C4-2B (cell line): Measurements from ENCODE around the gene GMPR.
A peak's percentile ranks its signal among the peaks of the same experiment; 100 is the strongest.

Source experiments
- H3K27ac ChIP-seq: fragments of 450-650 bp; 2 replicates; pipeline ENCODE4 v1.5.1; 2017
- ZFX ChIP-seq: fragments of 450-650 bp; IDR thresholded peaks from 2 replicates; pipeline ENCODE4 v1.6.1; 2017
- TF ChIP-seq, protein P1 (sequence below): fragments of 450-650 bp; conservative IDR thresholded peaks from 2 replicates; pipeline ENCODE4 v1.5.1; 2017; ENCODE audit warnings: mild to moderate bottlenecking

GMPR gene

DNA sequence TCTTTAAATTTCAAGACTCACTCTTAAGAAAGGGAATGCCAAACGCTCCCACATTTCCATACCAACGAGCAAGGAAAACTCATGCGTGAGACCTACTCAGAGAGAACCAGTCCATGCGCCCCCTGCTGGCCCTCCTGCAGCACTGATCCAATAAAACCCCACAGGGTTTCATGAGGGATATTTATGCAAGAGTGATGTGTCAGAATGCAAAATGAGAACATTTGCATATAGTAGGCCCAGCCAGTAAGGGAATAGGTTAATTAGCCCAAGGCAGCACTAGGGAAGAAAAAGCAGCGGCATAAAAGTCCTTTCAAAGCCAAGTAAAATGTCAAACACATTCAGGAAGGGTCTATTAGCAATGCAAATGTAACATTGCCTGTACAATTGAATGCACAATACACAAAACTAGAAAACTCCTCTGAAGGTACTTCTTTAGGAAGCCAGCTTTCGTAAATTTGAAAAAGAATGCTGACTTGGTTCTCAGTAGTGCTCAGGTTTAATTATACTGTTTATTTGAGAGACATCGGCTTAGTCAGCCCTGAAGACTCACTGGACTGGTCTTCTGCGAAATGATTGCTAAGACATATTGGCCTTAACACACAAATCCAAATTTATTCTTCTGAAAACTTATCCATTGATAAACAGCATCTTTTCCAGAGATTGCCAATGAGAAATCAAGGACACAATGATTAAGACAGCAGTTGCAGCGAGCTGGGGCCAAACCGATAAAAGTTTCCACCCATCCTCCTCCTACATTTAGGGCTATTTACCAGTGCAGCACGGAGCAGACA is 93.2 kb downstream of the GMPR start:
- no peak for TF ChIP-seq ZFX
- TF ChIP-seq, protein P1, sequence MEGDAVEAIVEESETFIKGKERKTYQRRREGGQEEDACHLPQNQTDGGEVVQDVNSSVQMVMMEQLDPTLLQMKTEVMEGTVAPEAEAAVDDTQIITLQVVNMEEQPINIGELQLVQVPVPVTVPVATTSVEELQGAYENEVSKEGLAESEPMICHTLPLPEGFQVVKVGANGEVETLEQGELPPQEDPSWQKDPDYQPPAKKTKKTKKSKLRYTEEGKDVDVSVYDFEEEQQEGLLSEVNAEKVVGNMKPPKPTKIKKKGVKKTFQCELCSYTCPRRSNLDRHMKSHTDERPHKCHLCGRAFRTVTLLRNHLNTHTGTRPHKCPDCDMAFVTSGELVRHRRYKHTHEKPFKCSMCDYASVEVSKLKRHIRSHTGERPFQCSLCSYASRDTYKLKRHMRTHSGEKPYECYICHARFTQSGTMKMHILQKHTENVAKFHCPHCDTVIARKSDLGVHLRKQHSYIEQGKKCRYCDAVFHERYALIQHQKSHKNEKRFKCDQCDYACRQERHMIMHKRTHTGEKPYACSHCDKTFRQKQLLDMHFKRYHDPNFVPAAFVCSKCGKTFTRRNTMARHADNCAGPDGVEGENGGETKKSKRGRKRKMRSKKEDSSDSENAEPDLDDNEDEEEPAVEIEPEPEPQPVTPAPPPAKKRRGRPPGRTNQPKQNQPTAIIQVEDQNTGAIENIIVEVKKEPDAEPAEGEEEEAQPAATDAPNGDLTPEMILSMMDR, result peak; percentile 93
- no peak overlapping the region for H3K27ac ChIP-seq

DNA sequence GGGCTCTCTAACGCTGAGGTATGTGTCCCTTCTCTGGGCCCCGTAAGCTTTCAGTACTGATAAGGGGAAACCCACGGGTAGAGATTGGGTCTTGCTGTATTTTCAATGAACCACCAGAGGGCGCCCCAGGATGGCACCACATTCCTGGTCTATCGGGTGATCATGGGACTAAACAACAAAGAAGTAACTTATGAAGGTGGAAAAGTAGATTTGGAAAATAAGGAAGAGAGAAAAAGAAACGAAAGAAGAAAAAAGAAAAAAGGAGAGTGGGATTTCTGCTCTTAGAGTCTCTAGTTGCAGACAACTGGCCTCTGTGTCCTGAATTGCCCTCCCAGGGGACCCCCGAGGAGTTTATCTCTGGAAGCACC is 93.8 kb downstream of the GMPR start:
- no peak overlapping the region for H3K27ac ChIP-seq

DNA sequence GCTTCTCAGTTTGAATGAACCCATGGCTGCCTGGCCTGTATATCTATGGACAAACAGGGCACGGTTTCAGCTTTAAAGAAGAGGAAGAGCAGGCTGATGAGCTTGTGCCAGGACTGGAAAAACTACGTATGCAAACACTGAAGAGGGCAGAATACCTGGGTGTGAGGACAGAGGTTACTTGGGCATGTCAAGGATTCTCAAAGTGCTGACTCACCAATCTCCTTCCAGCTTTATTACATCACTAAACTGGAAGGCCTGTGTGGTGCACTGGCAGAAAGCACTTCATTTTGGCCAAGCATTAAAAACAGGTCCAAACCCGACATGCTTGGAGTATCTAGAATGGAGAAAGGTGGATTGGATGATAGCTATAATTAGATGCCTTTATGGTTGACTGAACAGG is 95.2 kb downstream of the GMPR start:
- H3K27ac ChIP-seq, result no peak overlapping the region
- TF ChIP-seq, protein P1, result no peak
- TF ChIP-seq ZFX, result no peak

More for the DNA sequence above, 93.8 kb downstream of the GMPR start:
- no peak for TF ChIP-seq ZFX
- TF ChIP-seq, protein P1, result peak; percentile 84

DNA sequence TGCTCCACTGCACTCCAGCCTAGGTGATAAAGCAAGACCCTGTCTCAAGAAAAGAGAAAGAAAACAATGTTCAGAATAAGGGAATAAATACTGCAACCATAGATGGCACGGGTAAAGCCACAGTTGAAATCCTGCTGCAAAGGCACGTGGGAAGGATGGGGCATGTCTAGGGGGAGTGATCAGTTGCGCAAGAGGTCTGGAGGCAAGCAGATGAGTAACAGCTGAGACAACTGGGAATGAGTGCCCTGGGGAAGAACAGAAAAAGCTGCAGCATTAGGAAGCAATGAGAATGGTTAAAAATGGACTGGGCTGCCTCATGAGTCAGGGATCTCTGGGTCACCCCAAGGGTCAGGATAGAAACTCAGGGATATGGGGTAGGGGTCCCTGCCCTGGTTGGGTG is 96.3 kb downstream of the GMPR start:
- TF ChIP-seq, protein P1, result no peak
- TF ChIP-seq ZFX, result no peak
- no peak overlapping the region for H3K27ac ChIP-seq

DNA sequence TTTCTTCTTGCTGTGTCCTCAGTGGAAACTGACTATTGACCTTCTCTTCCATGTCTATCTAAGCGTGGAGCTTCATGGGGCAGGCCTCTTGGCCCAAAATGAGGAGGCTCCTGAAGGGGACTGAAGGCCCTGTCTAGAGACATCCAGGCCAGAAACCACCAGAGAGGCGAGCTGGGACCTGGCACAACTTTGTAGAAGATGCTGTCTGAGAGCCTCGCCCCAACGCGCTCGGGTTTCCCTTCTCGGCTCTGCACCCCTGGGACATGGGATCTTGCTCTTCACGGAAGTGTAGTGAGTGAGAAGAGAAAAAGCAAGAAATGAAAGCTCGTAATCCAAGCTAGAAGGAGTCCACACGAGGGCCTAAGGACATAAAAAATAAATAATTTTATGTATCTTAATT is 96.8 kb downstream of the GMPR start:
- H3K27ac ChIP-seq, result no peak overlapping the region
- TF ChIP-seq, protein P1, result no peak
- TF ChIP-seq ZFX, result no peak

DNA sequence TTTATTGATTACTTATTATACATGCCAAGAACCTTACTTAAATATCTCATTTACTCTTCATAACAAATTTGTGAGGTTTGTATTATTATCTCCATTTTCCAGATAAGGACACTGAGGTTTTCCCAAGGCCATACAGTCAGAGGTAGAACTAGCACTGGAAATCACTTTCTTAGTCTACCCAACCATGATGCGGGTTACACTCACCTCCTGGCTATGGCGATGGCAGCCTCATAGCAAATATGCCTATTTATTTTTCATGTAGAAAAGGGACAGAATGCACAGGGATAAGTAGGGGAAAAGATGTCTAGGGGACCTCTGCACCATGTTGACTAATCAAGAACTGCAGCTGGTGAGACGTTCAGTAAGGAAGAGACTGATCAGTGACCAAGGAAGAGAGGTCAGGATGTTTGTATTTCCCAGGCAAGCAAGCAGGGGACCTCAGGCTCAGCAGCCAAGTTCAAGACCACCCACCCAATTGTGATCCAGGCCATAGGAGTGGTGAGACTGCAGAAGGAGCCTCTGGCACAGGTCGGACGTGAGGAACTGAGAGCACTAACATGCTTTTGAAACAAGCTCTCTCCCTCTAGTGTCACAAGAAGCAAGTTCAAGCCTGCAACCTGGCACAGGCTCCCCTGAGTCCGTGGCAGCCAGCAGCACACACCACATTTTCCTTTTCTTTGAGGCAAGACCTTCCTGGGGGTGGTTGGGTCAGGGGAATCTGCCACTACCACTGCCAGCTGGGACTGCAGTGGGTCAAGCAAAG is 97.8 kb downstream of the GMPR start:
- H3K27ac ChIP-seq, result no peak overlapping the region
- no peak for TF ChIP-seq ZFX
- TF ChIP-seq, protein P1, result no peak

DNA sequence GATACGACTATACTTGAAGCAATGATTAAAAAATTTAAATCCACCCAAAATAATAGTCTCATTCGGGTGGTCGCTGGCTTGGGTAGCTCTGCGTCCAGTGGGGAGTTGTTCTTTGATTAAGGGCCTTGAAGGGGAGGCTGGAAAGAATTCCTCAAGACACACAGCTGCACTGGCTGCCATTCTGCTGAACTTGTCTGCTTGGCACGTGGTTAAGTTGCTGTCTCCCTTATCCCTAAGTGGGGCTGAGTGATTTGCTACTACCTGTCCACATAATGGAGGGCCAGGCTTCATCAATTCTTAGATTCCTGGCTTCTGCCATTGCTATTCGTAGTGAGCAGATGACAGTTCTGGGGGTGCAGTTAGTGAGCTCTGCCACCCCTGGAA is 98.5 kb downstream of the GMPR start:
- no peak for TF ChIP-seq ZFX
- TF ChIP-seq, protein P1, result no peak
- H3K27ac ChIP-seq, result no peak overlapping the region
